H54 (cell line): ENCODE data around the gene ZC3H12C.
A peak's percentile ranks its signal among the peaks of the same experiment; 100 is the strongest.

Experiments used
- DNase-seq: peaks from one replicate; pipeline ENCODE4 v3.0.0; 2011; ENCODE audit warnings: low spot score, mixed read lengths; ENCODE audit not compliant: insufficient read length
- FAIRE-seq: peaks from 3 replicates; lab custom pipeline; 2011; peaks lifted over from hg19 to GRCh38; lab: Jason Lieb, UNC
- POLR2A ChIP-seq: IDR thresholded peaks from 2 replicates; pipeline ENCODE4 v1.6.1; 2011; ENCODE audit warnings: low read depth, mild to moderate bottlenecking, low read length

The ZC3H12C gene

GRCh38 chr11:110160016-110160415 lies 66.8 kb downstream of the ZC3H12C start:
- no peak for FAIRE-seq
- no peak for TF ChIP-seq POLR2A
- DNase-seq: no peak

- TF ChIP-seq POLR2A: no peak
- FAIRE-seq (no peak), DNase-seq (no peak)
Observed at GRCh38 chr11:110160437-110160836, 67.2 kb downstream of the ZC3H12C start.

- TF ChIP-seq POLR2A: no peak
- DNase-seq (no peak), FAIRE-seq (no peak)
Observed at GRCh38 chr11:110161061-110161460, 67.9 kb downstream of the ZC3H12C start.

- TF ChIP-seq POLR2A: no peak
- DNase-seq (no peak), FAIRE-seq (no peak)
Observed at GRCh38 chr11:110162216-110162615, 69.0 kb downstream of the ZC3H12C start.

GRCh38 chr11:110165039-110165925 lies 72.1 kb downstream of the ZC3H12C start:
- no peak for DNase-seq
- TF ChIP-seq POLR2A: no peak
- no peak for FAIRE-seq

GRCh38 chr11:110168033-110168803 lies 75.0 kb downstream of the ZC3H12C start:
- no peak for TF ChIP-seq POLR2A
- DNase-seq (no peak), FAIRE-seq (peak; percentile 33)

- DNase-seq (no peak), FAIRE-seq (no peak)
- no peak for TF ChIP-seq POLR2A
Observed at GRCh38 chr11:110169738-110170137, 76.5 kb downstream of the ZC3H12C start.

- no peak for DNase-seq
- no peak for FAIRE-seq
- no peak for TF ChIP-seq POLR2A
Observed at GRCh38 chr11:110172468-110173065, 79.4 kb downstream of the ZC3H12C start.

GRCh38 chr11:110173811-110174644 lies 80.8 kb downstream of the ZC3H12C start:
- FAIRE-seq: no peak
- no peak for DNase-seq
- TF ChIP-seq POLR2A: no peak

GRCh38 chr11:110174645-110175310 lies 81.6 kb downstream of the ZC3H12C start:
- no peak for TF ChIP-seq POLR2A
- FAIRE-seq (peak; percentile 20), DNase-seq (no peak)

- FAIRE-seq: no peak
- no peak for TF ChIP-seq POLR2A
- DNase-seq: no peak
Observed at GRCh38 chr11:110176366-110177085, 83.3 kb downstream of the ZC3H12C start.

- no peak for DNase-seq
Observed at GRCh38 chr11:110177086-110177456, 83.9 kb downstream of the ZC3H12C start.

More at GRCh38 chr11:110177086-110177456, 83.9 kb downstream of the ZC3H12C start:
- no peak for TF ChIP-seq POLR2A
- FAIRE-seq: no peak
